Measurements from ENCODE around the gene CITED1.

GRCh38 chrX:72297953-72298730 is 7.6 kb downstream of the CITED1 start:
- TF ChIP-seq CTCF (IDR thresholded peaks at IDR 0.05), result peak; percentile 58
- TF ChIP-seq POLR2AphosphoS5 (IDR thresholded peaks at IDR 0.05; ENCODE audit: low read depth, low read length), result no peak
- no peak for TF ChIP-seq TCF7L2 (IDR thresholded peaks at IDR 0.05; ENCODE audit: low read depth, low read length)
- TF ChIP-seq REST (IDR thresholded peaks at IDR 0.05; ENCODE audit: insufficient read depth in 1 of 2, low read depth in 2 of 2, low read length in 1 of 2), result no peak
- TF ChIP-seq SIN3A (IDR thresholded peaks at IDR 0.05; ENCODE audit: borderline replicate concordance, insufficient read depth, low read depth, low read length), result no peak
